ENCODE data around the gene IGFBP2. TPM values are rescaled to one million over a fixed set of nuclear protein-coding genes. Genes with fewer than 3 reads are reported as not detected.

IGFBP2 gene
- polyA plus RNA-seq, 1 donor (not counting 4 experiments of a cell fraction or from before 2014, with no cell fraction given): 10.2 TPM

DNA sequence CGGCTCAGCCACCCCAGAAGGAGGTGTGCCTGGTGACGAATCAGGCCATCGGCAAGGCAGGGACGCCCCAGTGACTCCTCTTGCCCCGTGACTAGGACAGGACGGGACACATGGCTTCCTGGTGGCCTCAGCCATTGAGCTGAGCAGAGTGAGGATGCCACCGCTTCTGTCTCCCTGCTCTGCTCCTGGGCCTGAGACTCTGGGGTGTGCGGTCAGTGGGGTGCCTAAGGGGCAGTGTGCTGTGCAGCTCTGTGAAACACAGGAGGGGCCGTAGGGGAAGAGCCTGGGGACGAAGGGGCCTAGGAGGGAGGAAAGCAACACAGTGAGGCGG lies 37.8 kb downstream of the IGFBP2 start:
- H3K27me3 ChIP-seq (ENCODE audit: control insufficient read depth, extremely low read depth, insufficient read depth, low read length): peaks cover 20% of the 10 kb centered on the region
- no peaks in the 10 kb centered on the region for H4K20me1 ChIP-seq (ENCODE audit: control insufficient read depth, extremely low read depth, insufficient read depth, low read length)
- H2AFZ ChIP-seq (ENCODE audit: control insufficient read depth, low read length): no peak overlapping the region
- no peak for DNase-seq (ENCODE audit: low read depth, low spot score)
- dilution Hi-C loops (cut with MboI; ENCODE audit: extremely low pct_ligation_motif_present, low sequenced_read_pairs): no loop called here
- H3K36me3 ChIP-seq (ENCODE audit: control insufficient read depth in 2 of 2, extremely low read depth in 1 of 2, insufficient read depth in 2 of 2, low read length in 2 of 2): no peaks in the 10 kb centered on the region
- H3K9me3 ChIP-seq (ENCODE audit: control insufficient read depth, low read depth, low read length): no peaks in the 10 kb centered on the region
- H3K4me2 ChIP-seq (ENCODE audit: control insufficient read depth, extremely low read depth, insufficient read depth, low read depth, low read length): no peak overlapping the region
- H3K9me1 ChIP-seq (ENCODE audit: control insufficient read depth, extremely low read depth, insufficient read depth, low read length): no peaks in the 10 kb centered on the region
- no peak for TF ChIP-seq EZH2 (IDR thresholded peaks at IDR 0.05; ENCODE audit: low read length)
- no peak for TF ChIP-seq CTCF (optimal IDR thresholded peaks at IDR 0.05 in 1 of 3, IDR thresholded peaks at IDR 0.05 in 1 of 3, conservative IDR thresholded peaks at IDR 0.05 in 1 of 3; ENCODE audit: extremely low read depth in 1 of 3, insufficient read depth in 2 of 3, low read length in 3 of 3)
- H3K27ac ChIP-seq (ENCODE audit: control insufficient read depth, insufficient read depth, low read length): no peak overlapping the region
- H3K9ac ChIP-seq (ENCODE audit: control insufficient read depth, extremely low read depth, insufficient read depth, low read length): no peak overlapping the region
- no peak overlapping the region for H3K4me3 ChIP-seq (ENCODE audit: control insufficient read depth in 2 of 3, extremely low read depth in 1 of 3, insufficient read depth in 2 of 3, low read depth in 1 of 3, low read length in 3 of 3)
- no peak for FAIRE-seq
- peaks cover 5% of the 10 kb centered on the region for H3K4me1 ChIP-seq (ENCODE audit: control insufficient read depth, extremely low read depth, insufficient read depth, low read length)
- no peaks in the 10 kb centered on the region for H3K79me2 ChIP-seq (ENCODE audit: control insufficient read depth, insufficient read depth, low read length)

GRCh38 chr2:216671791-216672343 lies 38.6 kb downstream of the IGFBP2 start:
- no peaks in the 10 kb centered on the region for H4K20me1 ChIP-seq (ENCODE audit: control insufficient read depth, extremely low read depth, insufficient read depth, low read length)
- no peaks in the 10 kb centered on the region for H3K36me3 ChIP-seq (ENCODE audit: control insufficient read depth in 2 of 2, extremely low read depth in 1 of 2, insufficient read depth in 2 of 2, low read length in 2 of 2)
- no peaks in the 10 kb centered on the region for H3K4me1 ChIP-seq (ENCODE audit: control insufficient read depth, extremely low read depth, insufficient read depth, low read length)
- no peak overlapping the region for H3K9ac ChIP-seq (ENCODE audit: control insufficient read depth, extremely low read depth, insufficient read depth, low read length)
- H3K9me1 ChIP-seq (ENCODE audit: control insufficient read depth, extremely low read depth, insufficient read depth, low read length): no peaks in the 10 kb centered on the region
- H3K27me3 ChIP-seq (ENCODE audit: control insufficient read depth, extremely low read depth, insufficient read depth, low read length): peaks cover 22% of the 10 kb centered on the region
- H3K4me3 ChIP-seq (ENCODE audit: control insufficient read depth in 2 of 3, extremely low read depth in 1 of 3, insufficient read depth in 2 of 3, low read depth in 1 of 3, low read length in 3 of 3): no peak overlapping the region
- no peak for FAIRE-seq
- H3K79me2 ChIP-seq (ENCODE audit: control insufficient read depth, insufficient read depth, low read length): no peaks in the 10 kb centered on the region
- no peaks in the 10 kb centered on the region for H3K9me3 ChIP-seq (ENCODE audit: control insufficient read depth, low read depth, low read length)
- dilution Hi-C loops (cut with MboI; ENCODE audit: extremely low pct_ligation_motif_present, low sequenced_read_pairs): no loop called here
- TF ChIP-seq CTCF (optimal IDR thresholded peaks at IDR 0.05 in 1 of 3, IDR thresholded peaks at IDR 0.05 in 1 of 3, conservative IDR thresholded peaks at IDR 0.05 in 1 of 3; ENCODE audit: extremely low read depth in 1 of 3, insufficient read depth in 2 of 3, low read length in 3 of 3) (no peak), EZH2 (IDR thresholded peaks at IDR 0.05; ENCODE audit: low read length) (no peak)
- no peak overlapping the region for H2AFZ ChIP-seq (ENCODE audit: control insufficient read depth, low read length)
- no peak for DNase-seq (ENCODE audit: low read depth, low spot score)
- no peak overlapping the region for H3K4me2 ChIP-seq (ENCODE audit: control insufficient read depth, extremely low read depth, insufficient read depth, low read depth, low read length)
- H3K27ac ChIP-seq (ENCODE audit: control insufficient read depth, insufficient read depth, low read length): no peak overlapping the region

All from keratinocyte (primary cell).